IPS-18c (cell line): ENCODE measurements around the gene EMP2.
"Not testable (repeated sequence)": the region's sequence is repeated elsewhere in the genome, so short reads cannot be mapped to it uniquely, and the experiment has no call there.

ENCODE experiments used
- H3K4me3 ChIP-seq: 2 replicates; pipeline ENCODE4 v1.7.0; 2013; ENCODE audit warnings: low read depth, mild to moderate bottlenecking, low read length, moderate library complexity; ENCODE audit not compliant: insufficient read depth
- H3K9me3 ChIP-seq: one replicate; pipeline ENCODE4 v1.6.1; 2013; ENCODE audit warnings: mild to moderate bottlenecking, low read length, moderate library complexity; ENCODE audit not compliant: control insufficient read depth, insufficient read depth

Gene EMP2

DNA sequence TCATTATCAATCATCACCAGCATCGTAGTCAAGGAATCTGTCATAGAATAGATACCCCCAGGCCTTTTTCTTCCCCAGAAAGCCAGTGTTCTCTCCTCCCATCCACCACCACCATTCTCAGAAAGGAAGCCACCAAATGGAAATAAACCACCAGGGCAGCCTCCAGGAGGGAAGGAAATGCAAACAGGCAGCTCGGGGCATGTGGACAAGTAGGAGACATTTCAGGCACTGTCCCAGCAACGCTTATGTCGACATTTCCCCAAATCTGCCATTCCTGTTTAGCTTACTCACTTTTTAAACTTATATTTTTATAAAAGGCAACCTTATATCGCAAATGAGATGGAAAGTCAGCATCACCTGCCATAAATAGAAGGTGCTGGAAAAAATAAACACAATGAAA lies 15.8 kb downstream of the EMP2 start:
- Histone ChIP-seq H3K4me3 (no peak overlapping the region), H3K9me3 (peaks cover 4% of the 10 kb centered on the region)

DNA sequence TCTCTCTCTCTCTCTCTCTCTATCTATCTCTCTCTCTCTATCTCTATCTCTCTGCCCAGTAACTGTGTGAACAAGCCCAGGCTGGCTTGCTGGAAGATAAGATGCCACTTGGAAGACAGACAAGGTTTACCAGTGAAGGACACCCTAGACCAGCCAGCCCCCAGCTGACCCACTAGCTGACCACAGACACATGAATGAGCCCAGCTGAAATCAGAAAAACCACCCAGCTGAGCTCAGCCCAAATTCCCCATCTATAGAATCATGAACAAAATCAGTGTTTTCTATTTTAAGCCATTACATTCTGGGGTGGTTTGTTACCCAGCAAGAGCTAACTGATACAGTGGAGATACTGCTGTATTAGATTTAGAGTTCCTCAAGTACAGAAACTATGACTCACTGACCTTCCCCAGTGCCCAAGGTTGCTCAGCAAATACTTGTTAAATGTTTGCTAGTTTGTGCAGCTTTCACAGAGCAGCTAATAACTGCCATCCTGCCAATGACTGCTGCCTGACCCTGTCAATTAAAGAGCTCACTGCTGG lies 18.0 kb downstream of the EMP2 start:
- no peak overlapping the region for H3K4me3 ChIP-seq

DNA sequence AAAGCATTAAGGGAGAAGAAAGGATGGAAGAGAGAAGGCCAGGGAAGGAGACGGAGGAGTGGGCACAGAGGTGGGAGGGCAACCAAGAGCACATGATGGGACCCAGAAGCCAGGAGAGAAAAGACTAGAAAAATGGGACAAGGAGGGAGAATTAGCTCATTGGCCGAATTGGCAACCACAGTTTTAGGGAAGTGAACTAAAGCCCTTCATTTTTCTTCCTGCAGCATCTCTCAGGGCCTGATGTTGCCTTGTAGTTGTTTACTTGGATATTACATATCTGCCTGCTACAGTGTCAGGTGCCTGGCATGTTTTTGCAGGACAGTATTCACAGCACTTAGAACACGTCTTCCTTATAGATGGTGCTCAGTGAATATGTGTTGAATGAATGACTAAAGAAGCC lies 19.0 kb downstream of the EMP2 start:
- Histone ChIP-seq H3K9me3 (peaks cover 4% of the 10 kb centered on the region), H3K4me3 (no peak overlapping the region)

More for the DNA sequence above, 18.0 kb downstream of the EMP2 start:
- peaks cover 4% of the 10 kb centered on the region for H3K9me3 ChIP-seq

DNA sequence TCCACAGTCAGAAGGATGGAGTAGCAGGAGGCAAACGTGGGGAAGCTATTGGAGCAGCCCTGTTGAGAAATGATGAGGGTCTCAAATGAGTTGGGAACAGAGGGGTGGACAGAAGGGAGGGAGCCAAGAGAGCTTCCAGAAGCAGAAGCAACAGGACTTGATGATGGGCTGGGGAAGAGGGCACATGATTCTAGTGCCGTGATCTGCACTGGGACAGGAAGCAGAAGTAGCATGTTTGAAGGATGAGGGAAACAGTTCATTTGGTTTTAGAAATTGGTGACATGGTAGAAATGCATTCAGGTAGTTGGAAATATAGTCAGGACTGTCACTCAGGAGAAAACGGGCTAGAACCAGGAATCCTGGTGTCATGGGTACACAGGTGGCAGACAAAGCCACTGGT lies 19.4 kb downstream of the EMP2 start:
- Histone ChIP-seq H3K4me3 (no peak overlapping the region), H3K9me3 (peaks cover 4% of the 10 kb centered on the region)

DNA sequence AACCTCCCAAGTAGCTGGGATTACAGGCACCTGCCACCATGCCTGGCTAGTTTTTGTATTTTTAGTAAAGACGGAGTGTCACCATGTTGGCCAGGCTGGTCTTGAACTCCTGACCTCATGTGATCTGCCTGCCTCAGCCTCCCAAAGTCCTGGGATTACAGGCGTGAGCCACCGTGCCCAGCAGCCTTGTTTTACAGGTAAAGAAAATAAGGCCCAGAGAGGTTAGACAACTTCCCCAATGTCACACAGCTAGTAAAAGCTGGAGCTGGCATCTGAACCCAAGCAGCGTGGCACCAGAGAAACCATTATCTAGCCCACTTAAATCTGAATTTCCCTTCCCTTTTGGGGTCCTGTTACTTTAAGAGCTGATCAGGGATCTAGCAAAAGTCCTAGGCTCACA lies 20.6 kb downstream of the EMP2 start:
- not testable (repeated sequence) for H3K9me3 ChIP-seq

DNA sequence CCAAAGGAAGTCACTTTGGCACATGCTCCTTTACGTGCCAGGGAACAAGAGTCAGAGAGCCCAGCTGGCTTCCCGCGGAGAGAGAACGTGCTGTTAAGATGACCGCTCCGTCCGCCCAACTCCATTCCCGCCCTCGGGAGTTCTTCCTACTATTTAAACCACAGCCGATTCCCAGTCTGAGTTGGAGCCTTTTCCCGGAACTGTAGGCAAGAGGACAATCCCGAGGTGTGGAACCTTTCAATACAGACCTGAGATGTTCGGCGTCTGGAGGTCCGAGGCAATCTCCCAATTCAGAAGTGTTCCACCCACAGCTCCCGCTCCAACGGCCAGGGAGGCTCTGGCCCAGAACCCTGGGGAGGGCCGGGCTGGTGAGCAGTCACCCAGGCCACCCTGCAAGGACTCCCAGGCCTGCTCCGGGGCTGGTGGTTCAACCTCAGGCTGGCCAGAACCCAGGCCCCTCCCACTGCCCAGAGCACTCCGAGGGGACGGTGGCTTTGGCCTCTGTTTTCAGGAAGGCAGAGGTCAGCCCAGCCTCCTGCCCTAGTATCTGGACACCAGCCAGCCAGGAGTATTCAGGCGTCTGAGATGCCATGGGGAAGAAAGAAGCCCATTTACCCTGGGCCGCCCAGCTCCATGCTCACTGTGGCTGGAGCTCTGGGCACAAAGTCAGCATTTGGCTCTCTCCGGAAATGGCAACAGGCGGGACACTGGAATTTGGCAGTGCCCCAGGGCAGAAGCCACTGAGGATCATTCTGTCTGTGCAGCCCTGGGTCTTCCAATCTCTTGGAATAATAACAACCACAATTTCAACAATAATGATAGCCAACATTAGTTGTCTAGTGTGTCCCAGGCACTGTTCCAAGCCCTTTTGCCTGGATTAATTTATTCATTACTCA lies 21.4 kb downstream of the EMP2 start:
- no peak overlapping the region for H3K4me3 ChIP-seq
- peaks cover 6% of the 10 kb centered on the region for H3K9me3 ChIP-seq

More for the DNA sequence above, 20.6 kb downstream of the EMP2 start:
- not testable (repeated sequence) for H3K4me3 ChIP-seq

DNA sequence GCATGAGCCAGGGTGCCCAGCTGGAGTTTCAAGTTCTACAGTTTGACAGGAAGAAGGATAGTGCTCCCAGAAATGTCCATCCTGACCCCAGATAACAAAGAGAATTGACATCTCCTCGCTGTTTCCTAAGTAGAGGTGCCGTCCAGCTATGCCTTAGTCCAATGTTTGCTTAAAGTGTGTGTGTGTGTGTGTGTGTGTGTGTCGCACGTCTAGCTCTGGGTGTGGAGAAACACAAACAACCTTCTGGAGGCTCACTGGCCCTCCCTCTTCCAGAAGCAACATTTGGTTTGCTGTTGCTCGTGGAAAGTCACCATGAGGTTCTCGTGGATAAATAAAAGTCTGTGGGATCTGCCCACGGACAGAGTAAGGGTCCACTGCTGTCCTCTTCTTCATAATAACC lies 22.1 kb downstream of the EMP2 start:
- H3K4me3 ChIP-seq: no peak overlapping the region

DNA sequence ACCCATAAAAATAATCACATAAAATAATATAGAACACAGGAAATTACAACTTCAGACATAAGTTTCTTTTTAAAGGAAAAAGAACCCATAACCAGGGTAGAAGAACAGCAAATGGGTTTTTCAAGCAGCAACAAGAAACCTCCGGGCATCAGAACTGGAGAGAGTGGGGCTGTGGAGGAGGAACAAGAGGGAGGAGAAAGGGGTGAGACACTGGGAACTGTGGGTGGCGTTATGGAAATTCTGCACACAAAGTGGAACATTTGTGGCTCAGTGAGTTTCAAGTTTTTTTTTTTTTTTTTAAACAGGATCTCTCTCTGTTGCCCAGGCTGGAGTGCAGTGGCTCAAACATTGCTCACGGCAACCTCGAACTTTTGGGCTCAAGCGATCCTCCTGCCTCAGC lies 22.6 kb downstream of the EMP2 start:
- no peak overlapping the region for H3K4me3 ChIP-seq

More for the DNA sequence above, 22.1 kb downstream of the EMP2 start:
- H3K9me3 ChIP-seq: peaks cover 6% of the 10 kb centered on the region

DNA sequence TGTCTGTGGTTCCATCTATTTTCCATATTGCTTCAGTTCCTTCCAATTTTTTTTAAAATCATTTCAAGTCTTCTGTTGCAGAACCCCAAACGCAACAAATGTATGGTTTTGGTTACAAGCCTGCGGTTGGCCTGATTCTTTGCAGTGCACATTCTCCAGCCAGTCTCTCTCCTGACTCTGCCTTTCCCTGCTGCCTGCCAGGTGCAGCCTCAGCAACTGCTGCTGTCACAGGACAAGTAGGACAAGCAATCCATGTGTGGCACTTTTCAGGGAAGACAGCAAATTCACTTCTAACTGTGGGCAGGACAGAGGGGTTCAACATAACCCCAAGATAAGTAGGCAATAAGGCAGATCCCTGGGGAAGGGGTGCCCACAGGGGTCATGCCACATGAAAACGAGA lies 24.2 kb downstream of the EMP2 start:
- Histone ChIP-seq H3K9me3 (peaks cover 2% of the 10 kb centered on the region), H3K4me3 (no peak overlapping the region)

More for the DNA sequence above, 22.6 kb downstream of the EMP2 start:
- peaks cover 6% of the 10 kb centered on the region for H3K9me3 ChIP-seq

DNA sequence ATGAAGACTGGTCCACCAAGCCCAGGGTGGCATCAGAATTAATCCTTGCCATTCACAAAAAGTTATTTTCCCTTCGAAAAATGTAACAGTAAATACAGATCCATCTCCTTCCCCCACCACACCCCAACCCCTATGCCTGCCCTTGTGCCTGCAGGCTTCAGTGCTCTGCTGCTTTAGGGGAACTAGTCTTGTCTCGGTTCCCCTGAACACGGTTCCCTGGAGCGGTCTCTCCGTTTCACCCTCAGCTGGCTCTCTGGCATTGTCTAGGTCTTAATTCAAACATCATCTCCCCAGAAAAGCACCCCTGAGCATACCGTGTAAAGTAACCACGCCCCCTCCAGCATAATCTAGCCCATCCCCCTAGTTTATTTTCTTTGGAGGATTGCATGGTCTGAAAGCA lies 25.8 kb downstream of the EMP2 start:
- peaks cover 2% of the 10 kb centered on the region for H3K9me3 ChIP-seq
- H3K4me3 ChIP-seq: no peak overlapping the region

DNA sequence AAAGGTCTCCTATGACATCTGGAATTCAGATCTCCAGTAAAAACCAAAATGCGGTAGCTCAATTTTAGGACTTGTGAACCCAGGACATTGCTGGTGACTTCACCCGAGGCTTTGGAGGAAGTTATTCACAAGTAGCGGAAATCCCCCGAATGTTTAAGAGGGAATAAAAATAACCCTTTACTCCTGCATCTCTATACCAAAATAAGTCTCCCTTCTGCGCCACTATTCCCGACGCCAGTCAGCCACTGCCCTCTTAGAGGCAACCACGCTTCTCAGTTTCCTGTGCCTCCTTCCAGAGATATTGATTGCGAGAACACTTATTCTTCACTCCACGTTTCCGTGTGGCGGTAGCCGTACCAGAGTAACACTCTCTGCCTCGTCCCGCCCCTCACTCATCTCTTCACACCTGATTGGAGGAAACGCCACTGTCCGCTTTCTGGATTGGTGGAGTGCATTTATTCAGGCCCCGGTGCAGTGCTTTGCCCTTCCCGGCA lies 27.4 kb downstream of the EMP2 start:
- H3K9me3 ChIP-seq: peaks cover 6% of the 10 kb centered on the region
- no peak overlapping the region for H3K4me3 ChIP-seq

DNA sequence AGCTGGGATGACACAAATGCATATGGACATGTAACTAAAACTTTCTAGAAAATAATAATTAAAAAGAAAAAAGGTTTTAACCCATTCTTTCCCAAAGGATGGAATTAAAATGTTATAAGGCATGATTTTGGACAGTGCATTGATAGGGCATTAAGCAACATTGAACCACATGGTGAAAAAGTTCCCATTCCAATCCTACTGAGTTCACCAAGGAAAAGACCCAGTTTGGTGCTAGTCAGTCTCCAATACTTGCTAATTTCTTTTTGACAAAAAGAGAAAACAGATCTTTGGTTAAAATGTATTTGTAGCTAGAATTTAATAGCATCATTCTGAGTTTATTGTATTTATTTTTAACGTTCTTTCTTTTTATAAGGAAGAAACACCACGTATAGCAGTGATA lies 28.1 kb downstream of the EMP2 start:
- Histone ChIP-seq H3K4me3 (no peak overlapping the region), H3K9me3 (peaks cover 6% of the 10 kb centered on the region)

DNA sequence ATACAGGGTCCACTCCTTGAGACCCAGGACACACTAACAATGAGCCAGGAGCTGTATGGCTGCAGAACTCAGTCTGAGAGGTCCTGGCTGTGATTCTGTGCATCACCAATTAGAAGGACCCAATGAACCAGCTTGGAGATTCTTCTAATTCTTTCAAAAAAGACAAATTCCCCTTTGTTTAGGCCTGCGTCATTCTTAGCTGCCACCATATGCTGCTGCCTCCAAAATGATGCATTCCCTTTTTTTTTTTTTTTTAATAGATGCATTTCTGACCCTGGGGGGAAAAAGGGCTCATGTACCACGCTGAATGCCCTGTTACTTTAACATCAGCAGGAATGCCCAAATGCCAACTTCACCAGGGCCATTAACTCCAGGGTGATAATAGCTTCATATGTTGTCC lies 28.5 kb downstream of the EMP2 start:
- Histone ChIP-seq H3K4me3 (no peak overlapping the region), H3K9me3 (peaks cover 6% of the 10 kb centered on the region)

DNA sequence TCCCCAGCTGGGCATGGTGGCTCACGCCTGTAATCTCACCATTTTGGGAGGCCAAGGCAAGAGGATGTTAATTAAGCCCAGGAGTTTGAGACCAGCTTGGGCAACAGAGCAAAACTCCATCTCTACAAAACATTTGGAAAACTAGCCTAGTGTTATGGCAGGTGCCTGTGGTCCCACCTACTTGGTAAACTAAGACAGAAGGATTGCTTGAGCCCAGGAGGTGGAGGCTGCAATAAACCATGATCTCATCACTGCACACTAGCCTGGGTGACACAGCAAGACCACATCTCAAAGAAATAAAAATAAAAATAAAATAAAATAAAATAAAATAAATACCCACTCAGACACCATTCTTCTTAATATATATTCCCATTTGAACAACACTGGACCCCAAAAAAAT lies 32.0 kb downstream of the EMP2 start:
- H3K4me3 ChIP-seq: no peak overlapping the region

DNA sequence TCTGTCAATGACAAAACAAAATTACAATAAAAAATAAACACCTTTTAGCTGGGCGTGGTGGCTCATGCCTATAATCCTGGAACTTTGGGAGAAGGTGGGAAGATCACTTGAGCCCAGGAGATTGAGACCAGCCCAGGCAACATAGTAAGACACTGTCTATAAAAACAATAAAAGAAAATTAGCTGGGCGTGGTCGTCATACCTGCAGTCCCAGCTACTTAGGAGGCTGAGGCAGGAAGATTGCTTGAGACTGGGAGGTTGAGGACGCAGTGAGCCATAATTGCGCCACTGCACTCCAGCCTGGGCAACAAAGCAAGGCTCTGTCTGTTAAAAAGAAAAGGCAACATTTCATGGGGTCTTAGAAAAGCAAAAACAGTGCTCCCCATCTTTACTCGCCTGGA lies 32.7 kb downstream of the EMP2 start:
- Histone ChIP-seq H3K4me3 (no peak overlapping the region), H3K9me3 (peaks cover 4% of the 10 kb centered on the region)

More for the DNA sequence above, 32.0 kb downstream of the EMP2 start:
- H3K9me3 ChIP-seq: peaks cover 4% of the 10 kb centered on the region

DNA sequence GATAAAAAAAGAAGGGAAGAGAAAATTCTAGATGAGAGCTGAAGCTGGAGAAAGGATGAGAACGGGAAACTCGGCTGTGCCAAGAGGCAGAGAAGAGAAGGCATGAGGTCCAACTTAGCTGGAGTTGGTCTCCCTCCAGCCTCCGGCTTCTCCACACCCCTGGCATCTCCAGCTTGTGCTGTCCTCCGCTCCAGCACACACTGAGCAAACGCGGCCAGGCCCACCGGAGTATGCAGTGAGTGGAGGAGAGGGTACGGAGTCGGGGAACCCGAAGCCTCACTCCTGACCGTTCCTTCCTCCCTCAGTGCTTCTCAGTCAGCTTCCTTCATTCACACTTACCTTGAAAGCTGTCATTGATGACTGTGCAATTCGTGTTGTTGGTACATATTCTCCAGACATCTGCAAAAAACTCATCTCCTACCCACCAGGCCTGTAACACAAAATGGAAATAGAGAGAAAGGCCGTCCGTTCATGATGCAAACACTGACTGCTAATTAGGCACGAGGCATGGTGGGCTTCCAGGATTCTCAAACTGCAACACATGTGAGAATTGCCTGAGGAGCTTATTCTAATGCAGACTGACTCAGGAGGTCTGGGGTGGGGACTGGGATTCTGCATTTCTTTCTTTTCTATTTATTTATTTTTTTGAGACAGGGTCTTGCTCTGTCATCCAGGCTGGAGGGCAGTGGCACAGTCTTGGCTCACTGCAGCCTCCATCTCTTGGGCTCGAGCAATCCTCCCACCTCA lies 37.0 kb downstream of the EMP2 start:
- Histone ChIP-seq H3K4me3 (no peak overlapping the region), H3K9me3 (no peaks in the 10 kb centered on the region)

DNA sequence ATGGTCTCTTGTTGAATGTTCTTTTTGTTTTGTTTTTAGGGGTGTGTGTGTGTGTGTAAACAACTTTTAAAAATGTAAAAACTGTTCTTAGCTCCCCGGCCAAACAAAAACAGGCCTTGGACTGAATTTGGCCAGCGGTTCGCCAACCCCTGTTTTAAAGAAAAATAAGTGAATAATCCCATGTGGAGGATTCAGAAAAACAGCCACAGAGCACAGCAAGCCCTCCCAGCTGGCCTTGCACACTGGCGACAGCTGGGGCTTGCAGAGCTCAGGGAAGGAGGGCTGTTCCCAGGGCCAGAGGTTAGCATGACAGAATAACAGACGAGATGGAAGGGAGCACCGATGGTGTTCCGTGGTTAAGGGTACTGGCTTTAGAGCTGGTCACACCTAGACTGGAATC lies 39.0 kb downstream of the EMP2 start:
- H3K4me3 ChIP-seq: no peak overlapping the region

DNA sequence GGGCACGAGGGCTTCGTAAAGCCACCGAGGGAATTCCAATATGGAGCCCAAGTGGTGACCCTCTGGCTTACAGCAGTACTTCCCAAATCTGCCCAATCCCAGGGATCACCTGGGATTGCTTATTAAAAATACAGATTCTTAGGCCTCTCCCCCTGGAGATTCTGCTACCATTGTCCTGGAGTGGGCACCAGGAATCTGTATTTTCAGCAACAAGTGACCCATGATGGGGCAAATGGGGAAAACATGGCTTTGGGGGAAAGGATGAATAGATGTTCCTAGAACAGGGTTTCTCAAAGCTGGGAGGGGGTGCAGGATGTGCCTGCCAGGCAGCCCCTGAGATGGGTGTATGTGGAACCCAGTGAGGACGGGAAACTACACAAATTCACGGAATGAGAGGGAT lies 40.6 kb downstream of the EMP2 start:
- H3K4me3 ChIP-seq: no peak overlapping the region
- no peaks in the 10 kb centered on the region for H3K9me3 ChIP-seq

More for the DNA sequence above, 39.0 kb downstream of the EMP2 start:
- H3K9me3 ChIP-seq: no peaks in the 10 kb centered on the region
